Activated naive CD8-positive, alpha-beta T cell treated with anti-CD3 and anti-CD28 coated beads, Interleukin-2, amount 10 ng/mL, durations not matched to agents 7 days and 5 days (primary cell): ENCODE measurements around the gene SLC12A5. TPM values are rescaled to one million over a fixed set of nuclear protein-coding genes. Genes with fewer than 3 reads are reported as not detected.

ENCODE experiments used
- ATAC-seq: fragments of 150-1000 bp; cut with Tn5 transposase; one replicate; pipeline ENCODE4 v1.10.0; 2021; ENCODE audit warnings: low read depth, moderate library complexity
- POLR2A ChIA-PET: fragments of 350-600 bp; sonication (Branson Sonifier 250); formaldehyde crosslinking; loops from one replicate; lab custom pipeline; 2021; ENCODE audit warnings: antibody characterized with exemption; lab: Charles Lee
- DNase-seq: peaks from one replicate; pipeline ENCODE4 v3.0.0; 2021
- H3K27ac Mint-ChIP-seq: one replicate; pipeline ENCODE4 v1.8.0; 2022; ENCODE audit warnings: mild to moderate bottlenecking, mixed read lengths
- H3K27me3 Mint-ChIP-seq: one replicate; pipeline ENCODE4 v1.8.0; 2022; ENCODE audit warnings: mild to moderate bottlenecking, moderate library complexity, mixed read lengths
- H3K36me3 Mint-ChIP-seq: one replicate; pipeline ENCODE4 v1.8.0; 2021; ENCODE audit warnings: mild to moderate bottlenecking, mixed read lengths
- H3K4me1 Mint-ChIP-seq: one replicate; pipeline ENCODE4 v1.8.0; 2021; ENCODE audit warnings: mixed read lengths
- H3K4me3 Mint-ChIP-seq: one replicate; pipeline ENCODE4 v1.8.0; 2022; ENCODE audit warnings: mild to moderate bottlenecking, moderate library complexity, mixed read lengths
- H3K9me3 Mint-ChIP-seq: one replicate; pipeline ENCODE4 v1.8.0; 2021; ENCODE audit warnings: mixed read lengths
- total RNA-seq, 2 experiments: library from RNA; stranded (reverse); gene quantifications; one replicate each; pipeline ENCODE4 v1.2.3, GENCODE V29; 2021

Gene SLC12A5
- total RNA-seq, 2 experiments from 2014 or later = 1.6 to 1.9 TPM

DNA sequence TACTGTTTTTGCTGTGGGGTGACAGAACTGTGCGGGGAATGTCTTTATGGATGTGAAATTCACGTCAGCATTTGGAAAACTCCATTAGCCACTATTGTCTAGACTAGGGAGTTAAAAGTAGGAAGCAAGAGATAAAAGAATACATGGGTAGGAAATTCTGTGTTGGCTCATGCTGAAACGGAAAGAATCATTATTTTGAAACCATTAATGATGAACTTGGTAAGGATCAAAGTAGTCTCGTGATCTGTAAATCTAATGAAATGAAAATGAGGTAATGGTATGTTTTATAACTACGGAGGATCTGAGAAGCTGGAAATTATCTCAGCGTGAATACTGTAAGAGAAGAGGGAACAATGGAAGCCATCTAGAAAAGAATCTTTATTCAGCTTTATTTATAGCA lies 78.0 kb downstream of the SLC12A5 start:
- POLR2A ChIA-PET = no interaction called here
- Mint-ChIP-seq H3K9me3 (no peaks in the 10 kb centered on the region), H3K4me1 (peaks cover 6% of the 10 kb centered on the region), H3K27ac (no peak overlapping the region), H3K4me3 (no peak overlapping the region), H3K27me3 (peaks cover 46% of the 10 kb centered on the region), H3K36me3 (no peaks in the 10 kb centered on the region)
- DNase-seq (no peak), ATAC-seq (no peak)

DNA sequence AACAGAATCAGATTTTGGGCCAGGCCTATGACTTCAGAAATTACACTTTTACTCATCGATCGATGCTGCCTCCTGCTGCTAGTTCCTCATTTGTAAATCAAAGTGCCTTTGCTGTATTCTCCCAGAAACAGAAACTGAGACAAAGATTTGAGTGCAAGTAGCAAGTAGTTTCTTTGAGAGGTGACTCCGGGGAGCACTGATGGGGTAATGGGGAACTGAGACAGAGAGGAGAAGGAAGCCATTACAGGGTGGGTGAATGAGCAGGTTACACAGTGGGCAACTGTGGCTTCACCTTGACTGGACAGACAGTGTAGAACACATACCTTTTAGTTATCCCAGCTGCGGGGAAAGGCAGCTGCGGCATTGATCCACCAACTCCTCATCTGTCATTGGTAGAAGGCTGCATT lies 79.4 kb downstream of the SLC12A5 start:
- DNase-seq (no peak), ATAC-seq (no peak)
- Mint-ChIP-seq H3K27ac (no peak overlapping the region), H3K4me3 (no peak overlapping the region), H3K27me3 (peaks cover 36% of the 10 kb centered on the region), H3K36me3 (no peaks in the 10 kb centered on the region), H3K9me3 (no peaks in the 10 kb centered on the region), H3K4me1 (peaks cover 6% of the 10 kb centered on the region)
- POLR2A ChIA-PET = no interaction called here

DNA sequence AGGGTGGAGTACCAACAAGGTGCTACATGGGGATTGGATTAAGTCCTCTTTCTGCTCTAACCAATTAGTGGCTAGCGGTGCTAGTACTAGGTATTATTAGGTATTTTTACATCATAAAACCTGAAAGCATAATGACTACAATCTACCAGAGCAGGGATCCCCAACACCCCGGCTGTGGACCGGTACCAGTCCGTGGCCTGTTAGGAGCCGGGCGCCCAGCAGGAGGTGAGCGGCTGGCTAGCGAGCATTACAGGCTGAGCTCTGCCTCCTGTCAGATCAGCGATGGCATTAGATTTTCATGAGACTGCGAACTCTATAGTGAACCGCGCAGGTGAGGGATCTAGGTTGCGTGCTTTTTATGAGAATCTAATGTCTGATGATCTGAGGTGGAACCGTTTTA lies 80.0 kb downstream of the SLC12A5 start:
- H3K27me3 Mint-ChIP-seq = peaks cover 37% of the 10 kb centered on the region

More for the DNA sequence above, 80.0 kb downstream of the SLC12A5 start:
- Mint-ChIP-seq H3K4me3 (no peak overlapping the region), H3K27ac (no peak overlapping the region), H3K9me3 (no peaks in the 10 kb centered on the region), H3K36me3 (no peaks in the 10 kb centered on the region), H3K4me1 (peaks cover 6% of the 10 kb centered on the region)
- DNase-seq = no peak
- ATAC-seq = no peak
- POLR2A ChIA-PET = no interaction called here

Other genes with a start within 250 kb of the SLC12A5 start
- not detected for gene WFDC3, start 237.3 kb upstream of the SLC12A5 start, total RNA-seq
- gene DNTTIP1, start 237.3 kb upstream of the SLC12A5 start, total RNA-seq = 10 to 100 TPM; 29.0 to 30.9 TPM
- gene UBE2C, start 216.6 kb upstream of the SLC12A5 start, total RNA-seq = 100 to 1,000 TPM; 153 to 154 TPM
- not detected for gene TNNC2, start 201.9 kb upstream of the SLC12A5 start, total RNA-seq
- gene SNX21, start 195.4 kb upstream of the SLC12A5 start, total RNA-seq = 1 to 10 TPM; 2.0 to 2.5 TPM
- gene ACOT8, start 171.8 kb upstream of the SLC12A5 start, total RNA-seq = 10 to 100 TPM; 35.4 to 38.6 TPM
- 1 to 10 TPM; 5.3 to 5.7 TPM for gene ZSWIM3, start 171.6 kb upstream of the SLC12A5 start, total RNA-seq
- 10 to 100 TPM; 12.2 to 13.0 TPM for gene ZSWIM1, start 148.0 kb upstream of the SLC12A5 start, total RNA-seq
- 1 to 10 TPM; 1.7 to 2.0 TPM for gene SPATA25, start 141.6 kb upstream of the SLC12A5 start, total RNA-seq
- 1 to 10 TPM; 3.9 to 5.3 TPM for gene NEURL2, start 138.0 kb upstream of the SLC12A5 start, total RNA-seq
- gene CTSA, start 137.9 kb upstream of the SLC12A5 start, total RNA-seq = 10 to 100 TPM; 76.9 to 83.4 TPM
- 1 to 10 TPM; 2.2 to 2.9 TPM for gene PLTP, start 117.1 kb upstream of the SLC12A5 start, total RNA-seq
- 10 to 100 TPM; 54.5 to 58.3 TPM for gene PCIF1, start 94.5 kb upstream of the SLC12A5 start, total RNA-seq
- gene ZNF335, start 57.0 kb upstream of the SLC12A5 start, total RNA-seq = 10 to 100 TPM; 43.3 to 43.7 TPM
- gene MMP9, start 20.3 kb upstream of the SLC12A5 start, total RNA-seq = 10 to 100 TPM; 18.4 to 21.8 TPM
- 10 to 100 TPM; 27.8 to 32.8 TPM for gene NCOA5, start 60.7 kb downstream of the SLC12A5 start, total RNA-seq
- 1 to 10 TPM; 3.0 to 3.1 TPM for gene CD40, start 89.1 kb downstream of the SLC12A5 start, total RNA-seq